Occipital lobe (tissue), 2 donors: ENCODE measurements around the gene SMIM5. TPM values are rescaled to one million over a fixed set of nuclear protein-coding genes. Genes with fewer than 3 reads are reported as not detected.
"Not testable (repeated sequence)": the region's sequence is repeated elsewhere in the genome, so short reads cannot be mapped to it uniquely, and the experiment has no call there.

Experiments used
- DNase-seq: peaks from one replicate; lab custom pipeline; 2025; lab: John Stamatoyannopoulos, UW
- total RNA-seq: library from RNA; depleted of rRNA; stranded (reverse); fragments of >200 nt; gene quantifications from one replicate; pipeline ENCODE4 v1.2.3, GENCODE V29; 2014

The SMIM5 gene, protein sequence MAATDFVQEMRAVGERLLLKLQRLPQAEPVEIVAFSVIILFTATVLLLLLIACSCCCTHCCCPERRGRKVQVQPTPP
- total RNA-seq, result 0.47 TPM

DNA sequence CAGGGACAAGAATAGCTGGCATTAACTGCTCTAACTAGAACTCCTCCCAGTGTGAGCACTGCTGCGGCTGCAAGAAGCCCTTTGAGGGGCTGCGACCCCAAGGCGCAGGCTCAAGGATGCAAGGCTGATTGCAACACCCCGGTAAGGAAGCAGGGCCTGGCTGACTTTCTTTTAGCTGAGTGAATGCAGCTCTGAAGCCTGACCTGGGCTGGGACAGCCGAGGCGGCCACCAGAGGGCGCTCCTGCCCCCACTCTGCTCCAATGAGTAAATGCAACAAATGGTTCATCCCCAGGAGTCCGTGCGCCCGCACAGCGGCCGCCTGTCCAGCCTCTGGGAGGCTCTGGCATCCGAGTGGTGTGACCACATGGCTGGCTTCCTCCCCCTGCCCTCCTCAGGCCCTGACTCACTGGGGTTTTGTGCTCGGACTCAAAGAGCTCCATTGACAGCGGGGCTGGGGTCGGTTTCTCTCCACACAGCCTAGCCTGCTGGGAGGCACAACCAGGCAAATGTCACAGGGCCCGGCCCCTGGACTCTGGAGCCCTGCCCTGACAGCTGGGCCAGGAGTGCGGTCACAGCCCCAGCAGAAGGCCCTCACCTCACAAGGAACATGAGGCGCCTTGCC is at the start of gene SMIM5:
Gene SMIM5, plus strand, starts transcription at position 572 of the 623 bp plus-strand sequence. CDS start 6,768 bp downstream, outside the sequence.
- DNase-seq, result peak; percentile 94

DNA sequence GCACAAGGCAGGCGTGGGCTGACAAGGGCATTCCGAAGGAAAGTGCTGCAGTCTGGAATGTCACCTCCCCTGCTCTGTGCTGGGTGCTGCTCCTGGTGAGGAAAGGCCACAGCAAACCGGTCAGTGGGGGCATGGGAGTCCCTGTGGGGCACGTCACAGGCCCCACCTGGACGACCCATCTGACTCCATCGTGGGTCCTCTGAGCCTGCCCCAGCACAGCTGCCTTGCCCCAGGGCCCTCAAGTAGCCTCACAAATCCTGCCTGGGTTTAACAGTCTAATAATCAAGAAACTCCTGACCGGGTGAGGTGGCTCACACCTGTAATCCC is 48.4 kb upstream of the SMIM5 start:
- DNase-seq, result no peak

DNA sequence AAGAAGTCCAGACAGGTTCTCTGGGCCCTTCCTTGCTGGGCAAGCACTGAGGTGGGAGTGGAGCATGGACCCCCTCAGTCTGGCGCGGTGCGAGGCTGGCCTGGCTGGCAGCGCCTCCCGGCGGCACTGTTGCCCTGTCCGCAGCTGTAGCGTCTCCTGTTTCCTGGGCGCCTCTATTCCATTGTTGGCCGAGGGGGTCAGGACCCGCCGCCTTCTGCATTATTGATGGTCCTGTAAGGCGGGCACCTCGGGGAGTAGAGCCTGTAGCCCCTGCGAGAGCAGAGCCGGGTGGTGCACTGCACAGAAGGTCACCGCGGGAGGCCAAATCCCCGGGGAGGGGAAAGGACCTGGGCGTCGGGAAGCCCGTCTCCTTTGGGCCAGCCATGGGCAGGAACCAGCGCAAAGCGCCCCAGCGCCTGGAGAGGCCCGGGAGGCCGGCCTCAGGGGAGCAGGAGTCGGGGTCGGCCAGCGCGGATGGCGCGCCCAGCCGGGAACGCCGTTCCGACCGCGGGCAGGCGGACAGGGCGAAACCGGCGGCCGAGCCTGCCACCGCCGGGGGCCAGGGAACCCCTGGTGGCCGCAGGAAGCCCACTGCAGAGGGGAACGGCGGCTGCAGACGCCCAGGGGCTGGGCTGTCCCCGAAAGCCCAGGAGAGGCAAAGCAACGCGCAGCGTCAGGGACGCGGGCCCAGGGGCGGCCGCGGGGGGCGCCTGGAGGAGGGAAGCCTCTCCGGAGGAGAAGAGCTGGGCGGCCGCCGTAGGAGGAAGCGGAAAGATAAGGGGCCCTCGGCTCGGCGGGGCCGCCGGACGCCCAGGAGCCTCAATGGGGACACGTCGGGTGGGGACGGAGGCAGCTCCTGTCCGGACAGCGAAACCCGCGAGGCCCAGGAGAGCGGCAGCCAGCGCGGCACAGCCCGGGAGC is 45.3 kb upstream of the SMIM5 start, which contains the start of gene MYO15B:
Gene MYO15B, plus strand, starts transcription at position 126 of the 921 bp plus-strand sequence. Its CDS starts 258 bp downstream, at position 384.
- DNase-seq, result no peak

DNA sequence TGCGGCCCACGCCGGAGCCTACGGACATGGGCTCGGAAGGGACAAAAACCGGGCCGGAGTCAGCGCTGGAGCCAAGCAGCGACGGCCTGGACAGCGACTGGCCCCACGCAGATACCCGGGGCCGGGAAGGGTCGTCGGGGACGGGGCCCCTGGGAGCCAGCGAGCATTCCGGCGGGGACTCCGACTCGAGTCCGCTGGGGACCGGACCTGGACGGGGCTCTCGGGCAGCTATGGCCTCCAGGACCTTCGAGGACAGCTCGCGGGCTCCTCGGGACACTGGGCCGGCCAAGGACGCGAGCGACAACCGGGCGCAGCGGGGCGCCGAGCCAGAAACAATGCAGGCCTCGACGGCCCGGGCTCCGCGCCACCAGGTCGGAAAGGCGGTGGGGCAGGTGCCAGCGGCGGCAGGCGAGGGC is 44.6 kb upstream of the SMIM5 start:
- no peak for DNase-seq

DNA sequence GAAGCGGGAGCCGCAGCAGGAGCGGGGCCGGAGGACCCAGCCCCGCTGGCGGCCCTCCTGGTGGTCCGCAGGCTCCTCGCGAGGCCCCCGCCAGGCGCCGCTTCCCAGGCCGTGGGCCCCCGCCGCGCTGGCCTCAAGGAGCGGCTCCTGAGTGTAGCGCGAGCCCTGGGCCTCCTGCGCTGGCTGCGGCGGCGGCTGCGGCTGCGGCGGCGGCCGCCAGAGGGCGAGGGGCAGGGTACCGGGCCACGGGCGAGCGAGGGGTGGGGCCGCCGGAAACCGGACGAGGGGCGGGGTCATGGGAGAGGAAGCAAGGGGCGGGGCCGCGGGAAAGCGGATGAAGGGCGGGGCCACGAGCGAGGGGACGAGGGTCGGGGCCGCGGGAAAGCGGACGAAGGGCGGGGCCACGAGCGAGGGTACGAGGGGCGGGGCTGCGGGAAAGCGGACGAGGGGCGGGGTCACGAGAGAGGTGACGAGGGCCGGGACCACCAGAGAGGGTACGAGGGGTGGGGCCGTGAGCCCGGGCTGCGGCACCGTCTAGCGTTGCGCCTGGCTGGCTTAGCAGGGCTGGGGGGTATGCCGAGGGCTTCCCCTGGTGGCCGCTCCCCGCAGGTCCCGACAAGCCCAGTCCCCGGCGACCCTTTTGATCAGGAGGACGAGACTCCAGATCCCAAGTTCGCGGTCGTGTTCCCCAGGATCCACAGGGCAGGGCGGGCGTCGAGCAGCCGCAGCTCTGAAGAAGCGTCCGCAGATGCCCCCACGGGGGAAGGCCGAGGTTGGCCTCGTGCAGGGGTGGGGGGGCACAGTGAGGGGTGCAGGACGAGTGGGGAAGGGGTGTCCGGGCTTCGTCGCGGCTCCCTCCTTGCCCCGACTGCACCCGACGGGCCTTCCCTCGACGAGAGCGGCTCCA is 44.0 kb upstream of the SMIM5 start:
- peak; percentile 77 for DNase-seq

DNA sequence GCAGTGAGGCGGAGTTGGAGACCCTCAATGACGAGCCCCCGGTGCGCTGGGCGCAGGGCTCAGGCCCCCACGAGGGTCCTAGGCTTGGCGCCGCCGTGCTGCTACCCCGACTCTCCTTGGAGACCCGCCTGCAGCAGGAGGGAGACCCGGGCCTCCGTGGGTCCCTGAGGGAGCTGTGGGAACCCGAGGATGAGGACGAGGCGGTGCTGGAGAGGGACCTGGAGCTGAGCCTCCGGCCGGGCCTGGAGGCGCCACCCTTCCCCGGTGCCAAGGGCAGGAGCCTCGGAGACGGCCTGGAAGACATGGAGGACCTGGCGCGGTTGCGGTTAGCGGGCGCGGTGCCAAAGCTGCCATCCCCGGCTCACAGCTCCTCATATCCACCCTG is 43.3 kb upstream of the SMIM5 start:
- DNase-seq, result no peak

DNA sequence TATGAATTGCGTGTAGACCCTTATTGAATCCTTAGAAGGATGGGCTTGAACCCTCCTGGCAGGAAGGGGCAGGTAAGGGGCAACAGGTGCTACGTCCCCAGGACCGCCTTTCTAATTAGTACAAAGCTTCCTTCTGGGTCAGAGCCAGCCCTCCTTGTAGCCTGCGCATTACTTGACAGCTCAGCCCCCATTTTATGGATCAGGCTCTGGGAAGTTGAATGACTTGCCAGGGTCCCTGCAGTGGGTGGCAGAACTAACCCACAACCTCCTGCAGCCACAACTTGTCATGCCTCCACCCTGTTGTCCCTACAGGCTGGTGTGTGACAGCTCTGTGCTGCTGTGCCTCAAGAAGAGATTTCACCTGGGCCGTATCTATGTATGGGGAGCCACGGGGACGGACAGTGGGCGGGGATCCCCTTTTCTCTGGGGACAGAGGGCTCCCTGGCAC is 42.9 kb upstream of the SMIM5 start:
- no peak for DNase-seq

DNA sequence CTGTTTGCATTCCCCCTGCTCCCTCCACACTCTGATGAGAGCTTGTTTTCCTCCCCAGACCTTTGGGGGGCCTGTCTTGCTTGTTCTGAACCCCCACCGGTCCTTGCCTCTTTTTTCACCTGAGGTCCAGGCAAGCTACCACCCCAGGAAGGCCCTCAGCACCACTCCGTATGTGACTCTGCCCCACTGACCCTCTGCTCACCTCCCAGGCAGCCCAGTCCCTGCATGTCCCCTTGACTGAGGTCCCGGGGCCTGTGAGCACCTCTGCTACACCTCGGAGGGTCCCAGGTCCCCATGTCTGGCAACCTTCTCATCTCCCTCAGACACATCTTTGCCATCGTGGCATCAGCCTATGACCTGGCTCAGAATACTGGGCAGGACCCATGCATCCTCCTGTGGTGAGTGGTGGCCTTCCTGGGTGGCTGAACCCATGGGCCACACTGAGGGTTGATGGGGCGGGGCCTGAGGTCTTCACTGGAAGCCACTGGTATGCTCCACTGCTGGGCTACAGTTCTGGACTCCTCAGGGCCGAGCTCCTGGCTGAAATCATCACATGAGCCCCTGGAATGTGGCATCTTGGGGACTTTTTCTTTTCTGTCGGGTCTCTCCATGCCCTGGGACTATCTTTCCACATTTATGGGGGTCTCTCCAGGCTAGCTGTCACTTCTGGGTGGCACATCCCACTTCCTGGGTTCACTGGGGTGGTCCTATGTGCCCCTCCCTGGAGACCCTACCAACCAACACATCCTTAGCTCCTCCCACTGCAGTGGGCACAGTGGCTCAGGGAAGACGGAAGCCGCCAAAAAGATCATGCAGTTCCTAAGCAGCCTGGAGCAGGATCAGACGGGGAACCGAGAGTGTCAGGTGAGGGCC is 42.1 kb upstream of the SMIM5 start:
- DNase-seq, result no peak

DNA sequence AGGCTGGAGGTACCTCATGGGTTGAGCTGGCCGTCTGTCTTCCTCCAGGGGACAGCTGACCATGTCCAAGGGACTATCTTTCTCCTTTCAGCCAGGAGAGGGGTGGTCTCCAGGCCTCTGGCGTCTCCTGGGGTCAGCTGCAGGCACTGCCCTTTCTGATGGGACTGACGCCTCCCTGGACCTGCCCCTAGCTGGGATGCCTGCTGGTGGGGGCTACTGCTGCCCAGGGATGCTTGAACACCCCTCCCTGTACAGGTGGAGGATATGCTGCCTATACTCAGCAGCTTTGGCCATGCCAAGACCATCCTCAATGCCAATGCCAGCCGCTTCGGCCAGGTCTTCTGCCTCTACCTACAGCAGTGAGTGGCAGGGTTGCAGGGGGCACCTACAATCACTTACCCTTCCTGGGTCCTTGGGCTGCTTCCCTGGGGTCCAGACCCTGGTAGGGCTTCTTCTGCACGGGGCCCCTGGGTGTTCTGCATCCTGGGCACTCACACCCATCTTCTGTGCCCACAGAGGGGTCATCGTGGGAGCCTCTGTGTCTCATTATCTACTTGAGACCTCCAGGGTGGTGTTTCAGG is 41.4 kb upstream of the SMIM5 start:
- DNase-seq, result no peak

DNA sequence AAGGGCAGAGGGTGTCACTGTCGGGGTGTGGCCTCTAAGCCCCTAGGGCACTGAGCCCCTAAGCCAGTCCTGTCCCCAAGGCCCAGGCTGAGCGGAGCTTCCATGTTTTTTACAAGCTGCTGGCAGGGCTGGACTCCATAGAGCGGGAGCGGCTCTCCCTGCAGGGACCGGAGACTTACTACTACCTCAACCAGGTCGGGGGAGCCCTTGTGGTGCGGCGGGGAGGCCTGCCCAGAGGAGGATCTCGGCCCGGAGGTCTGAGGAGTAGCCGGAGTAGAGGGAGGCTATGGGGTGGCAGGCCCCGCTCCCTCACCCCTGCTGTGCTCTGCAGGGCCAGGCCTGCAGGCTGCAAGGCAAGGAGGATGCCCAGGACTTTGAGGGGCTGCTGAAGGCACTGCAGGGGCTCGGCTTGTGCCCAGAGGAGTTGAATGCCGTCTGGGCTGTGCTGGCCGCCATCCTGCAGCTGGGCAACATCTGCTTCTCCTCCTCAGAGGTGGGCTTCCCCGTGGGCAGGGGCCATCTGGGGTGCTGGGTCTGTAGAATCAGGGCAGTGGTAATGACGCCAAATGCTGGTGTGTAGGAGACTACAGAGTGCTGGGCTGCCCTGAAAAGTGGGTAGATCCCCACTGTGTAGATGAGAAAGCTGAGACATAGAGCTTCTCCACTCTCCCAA is 40.8 kb upstream of the SMIM5 start:
- DNase-seq, result no peak

DNA sequence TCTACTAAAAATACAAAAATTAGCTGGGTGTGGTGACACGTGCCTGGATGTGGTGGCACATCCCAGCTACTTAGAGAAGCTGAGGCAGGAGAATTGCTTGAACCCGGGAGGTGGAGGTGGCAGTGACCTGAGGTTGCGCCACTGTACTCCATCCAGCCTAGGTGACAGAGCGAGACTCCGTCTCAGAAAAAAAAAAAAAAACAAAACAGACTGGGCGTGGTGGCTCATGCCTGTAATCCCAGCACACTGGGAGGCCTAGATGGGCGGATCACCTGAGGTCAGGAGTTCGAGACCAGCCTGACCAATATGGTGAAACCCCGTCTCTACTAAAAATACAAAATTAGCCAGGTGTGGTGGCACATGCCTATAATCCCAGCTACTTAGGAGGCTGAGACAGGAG is 39.8 kb upstream of the SMIM5 start:
- not testable (repeated sequence) for DNase-seq

DNA sequence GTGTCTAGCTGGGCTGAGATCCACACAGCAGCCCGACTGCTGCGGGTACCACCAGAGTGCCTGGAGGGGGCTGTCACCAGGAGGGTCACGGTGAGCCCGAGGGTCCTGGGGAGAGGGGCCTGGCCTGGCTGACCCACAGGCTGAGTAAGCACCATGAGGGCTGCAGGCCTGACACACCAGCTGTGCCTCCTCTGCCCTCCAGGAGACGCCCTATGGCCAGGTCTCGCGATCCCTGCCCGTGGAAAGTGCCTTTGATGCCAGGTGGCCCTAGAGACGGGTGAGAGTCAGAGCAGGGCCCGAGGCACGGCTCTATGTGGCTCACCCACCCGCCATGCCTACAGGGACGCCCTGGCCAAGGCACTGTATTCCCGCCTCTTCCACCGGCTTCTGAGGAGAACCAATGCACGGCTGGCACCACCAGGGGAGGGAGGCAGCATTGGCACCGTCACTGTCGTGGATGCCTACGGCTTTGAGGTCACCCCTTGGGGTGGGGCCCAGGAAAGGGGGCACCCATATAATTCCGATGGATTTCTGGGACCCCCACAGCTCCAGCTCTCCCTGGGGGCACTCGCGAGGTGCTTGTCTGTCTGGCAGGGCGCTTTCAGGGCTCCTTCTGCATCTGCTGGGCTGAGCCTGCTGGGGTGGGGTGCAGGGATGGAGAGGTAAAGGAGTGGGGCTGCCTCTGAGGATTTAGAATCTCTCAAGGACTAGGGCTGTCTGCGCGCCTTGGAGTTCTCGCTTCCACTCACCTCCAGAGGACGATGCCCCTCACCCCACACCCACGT is 38.5 kb upstream of the SMIM5 start:
- DNase-seq, result no peak

DNA sequence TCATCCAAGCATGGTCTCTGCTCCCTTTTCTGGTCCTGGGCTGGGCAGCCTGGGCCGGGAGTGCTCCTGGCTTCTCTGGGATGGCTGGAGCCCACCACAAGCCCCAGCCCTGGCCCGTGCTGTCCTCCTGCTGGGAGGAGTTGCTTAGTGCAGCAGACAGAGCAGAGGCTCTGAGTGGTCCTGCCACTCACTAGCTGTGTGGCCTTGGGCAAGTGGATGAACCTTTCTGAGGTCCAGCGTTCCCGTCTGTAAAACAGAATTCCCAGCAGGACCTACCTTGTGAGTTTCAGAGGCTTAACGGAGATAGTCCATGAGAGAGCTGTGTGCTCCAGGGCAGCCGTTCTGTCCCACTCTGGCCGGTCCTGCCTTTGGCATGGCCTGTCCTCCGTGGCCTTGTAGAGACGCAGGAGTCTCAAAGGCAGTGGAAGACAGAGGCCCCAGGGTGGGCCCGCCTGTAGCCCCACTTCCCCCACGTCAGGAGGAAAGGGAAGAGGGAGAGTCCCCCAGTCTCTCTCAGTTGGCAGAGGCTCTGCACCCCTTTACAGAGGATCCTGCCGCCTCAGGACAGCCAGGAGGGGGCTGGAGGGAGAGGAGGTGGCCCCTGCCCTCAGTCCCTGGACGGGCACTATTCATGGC is 37.8 kb upstream of the SMIM5 start:
- DNase-seq, result no peak

DNA sequence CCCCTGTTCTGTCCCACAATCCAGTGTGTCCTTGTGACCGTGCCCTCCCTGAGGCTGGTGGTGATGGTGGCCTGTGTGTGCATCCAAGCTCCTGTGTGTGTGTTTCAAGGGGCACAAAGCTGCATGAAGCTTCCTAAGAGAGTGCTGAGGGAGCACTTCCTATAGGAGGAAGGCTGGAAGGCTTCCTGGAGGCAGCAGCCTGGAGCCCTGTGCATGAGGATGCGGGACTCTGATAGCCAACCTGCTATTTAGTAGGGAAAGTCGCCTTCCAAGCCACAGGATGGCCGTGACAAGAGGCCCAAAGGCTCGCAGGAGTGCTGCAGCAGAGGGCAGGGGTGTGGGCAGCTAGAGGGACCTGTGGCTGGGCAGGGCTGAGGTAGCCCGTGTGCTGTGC is 37.3 kb upstream of the SMIM5 start:
- DNase-seq, result no peak

DNA sequence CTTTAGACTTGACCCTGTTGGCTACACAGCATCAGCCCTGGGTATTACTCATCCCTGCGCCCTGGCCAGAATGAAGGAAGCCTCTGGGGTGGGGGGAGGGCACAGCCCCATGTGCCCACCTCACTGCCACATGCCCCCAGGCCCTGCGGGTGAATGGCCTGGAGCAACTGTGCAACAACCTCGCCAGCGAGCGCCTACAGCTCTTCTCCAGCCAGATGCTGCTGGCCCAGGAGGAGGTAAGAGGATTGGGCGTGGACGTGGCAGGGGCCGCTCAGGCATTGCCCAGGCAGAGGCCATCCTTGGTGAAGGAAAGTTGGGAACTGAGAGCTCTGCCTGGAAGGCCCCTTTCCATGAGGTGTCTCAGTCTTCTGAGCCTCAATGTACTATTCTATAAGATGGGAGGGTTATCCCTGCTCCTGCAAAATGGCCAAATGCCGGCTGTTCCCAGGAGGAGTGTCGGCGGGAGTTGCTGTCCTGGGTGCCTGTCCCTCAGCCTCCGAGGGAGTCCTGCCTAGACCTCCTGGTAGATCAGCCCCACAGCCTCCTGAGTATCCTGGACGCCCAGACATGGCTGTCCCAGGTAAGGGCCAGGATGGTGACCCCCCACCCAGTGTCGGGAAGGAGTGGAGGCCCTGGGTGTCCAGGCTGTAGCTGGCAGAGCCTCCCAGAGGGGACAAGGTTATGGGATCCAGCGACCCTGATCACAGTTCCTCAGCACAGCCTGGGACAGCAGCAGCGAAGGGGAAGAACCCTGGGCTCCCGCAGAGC is 36.7 kb upstream of the SMIM5 start:
- no peak for DNase-seq

DNA sequence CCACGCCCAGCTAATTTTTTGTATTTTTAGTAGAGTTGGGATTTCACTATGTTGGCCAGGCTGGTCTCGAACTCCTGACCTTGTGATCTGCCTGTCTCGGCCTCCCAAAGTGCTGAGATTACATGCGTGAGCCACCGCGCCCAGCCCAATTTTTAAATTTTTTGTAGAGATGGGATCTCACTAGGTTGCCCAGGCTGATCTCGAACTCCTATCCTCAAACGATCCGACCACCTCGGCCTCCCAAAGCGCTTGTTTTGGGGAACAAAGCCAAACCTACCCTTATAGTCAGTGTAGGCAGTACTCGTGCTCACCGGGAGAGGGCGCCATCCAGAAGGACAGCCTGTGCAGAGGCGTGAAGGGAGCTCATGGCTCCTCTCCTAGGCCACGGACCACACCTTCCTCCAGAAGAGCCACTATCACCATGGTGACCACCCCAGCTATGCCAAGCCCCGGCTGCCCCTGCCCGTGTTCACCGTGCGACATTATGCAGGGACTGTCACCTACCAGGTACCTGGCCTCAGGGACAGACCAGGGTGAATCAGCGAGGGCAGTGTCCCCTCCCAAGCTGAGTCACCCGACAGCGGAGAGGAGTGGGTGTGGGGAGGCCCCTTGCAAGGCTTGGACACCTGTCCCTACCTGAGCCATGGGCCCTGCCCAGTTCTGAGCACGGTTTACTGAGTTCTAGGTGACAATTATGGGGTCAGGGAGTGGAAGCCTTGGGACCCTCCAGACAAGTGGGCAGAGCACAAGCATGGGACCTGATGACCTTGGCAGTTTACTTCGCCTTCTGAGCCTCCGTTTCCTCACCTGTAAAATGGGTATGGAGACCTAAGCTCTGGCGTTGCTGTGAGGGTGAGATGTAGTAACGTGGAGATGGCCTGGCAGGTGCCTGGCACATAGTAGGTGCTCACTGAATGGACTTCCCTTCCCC is 31.9 kb upstream of the SMIM5 start:
- no peak for DNase-seq
